GM19468 (cell line): ENCODE data around the gene PLA2G10.
A peak's percentile ranks its signal among the peaks of the same experiment; 100 is the strongest.
"Not testable (repeated sequence)": the region's sequence is repeated elsewhere in the genome, so short reads cannot be mapped to it uniquely, and the experiment has no call there.

Experiments used
- ATAC-seq: cut with Tn5 transposase; IDR thresholded peaks from one replicate; pipeline ENCODE4 v1.9.1; 2021; ENCODE audit warnings: mild to moderate bottlenecking, moderate library complexity, moderate number of reproducible peaks; ENCODE audit not compliant: unreplicated experiment; ENCODE audit errors: extremely low read depth

PLA2G10 gene

DNA sequence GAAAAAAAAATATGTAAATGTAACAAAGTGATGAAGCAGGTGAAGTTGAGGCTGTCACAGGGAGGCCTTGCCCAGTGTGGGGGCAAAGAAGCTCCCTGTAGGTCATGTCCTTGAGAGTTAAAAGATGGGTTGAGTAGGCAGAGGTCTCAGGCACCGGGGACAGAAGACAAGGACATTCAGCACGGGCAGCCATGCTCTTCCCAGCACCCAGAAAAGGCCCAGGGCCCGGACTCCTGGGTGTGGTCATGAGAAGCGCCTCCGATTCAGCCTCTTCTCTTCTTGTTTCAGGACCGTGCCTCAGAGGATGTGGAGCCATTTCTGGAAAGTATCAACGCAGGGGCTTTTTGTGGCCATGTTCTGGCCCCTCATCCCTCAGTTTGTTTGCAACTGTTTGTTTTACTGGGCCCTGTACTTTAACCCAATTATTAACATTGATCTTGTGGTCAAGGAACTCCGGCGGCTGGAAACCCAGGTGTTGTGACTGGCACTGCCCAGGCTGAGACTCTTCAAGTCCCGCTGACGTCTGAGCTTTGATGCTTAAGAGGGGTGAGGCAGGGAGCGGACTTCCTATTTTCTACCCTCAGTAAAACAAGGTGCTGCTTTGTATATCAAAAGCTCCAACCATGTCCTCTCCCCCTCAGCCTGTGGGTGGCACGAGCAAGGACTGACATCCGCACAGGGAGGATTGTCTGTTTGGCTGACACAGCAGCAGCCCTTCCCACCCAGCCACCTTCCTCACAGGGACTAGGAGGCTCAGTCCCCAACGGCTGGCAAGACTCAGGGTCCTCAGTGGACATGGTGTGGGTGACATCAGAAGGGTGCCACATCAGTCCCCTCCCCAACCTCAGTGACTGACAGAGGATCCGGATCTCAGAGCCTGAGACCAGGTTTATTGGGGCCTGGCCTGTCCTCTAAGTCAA is 26.5 kb downstream of the PLA2G10 start:
- no peak for ATAC-seq

DNA sequence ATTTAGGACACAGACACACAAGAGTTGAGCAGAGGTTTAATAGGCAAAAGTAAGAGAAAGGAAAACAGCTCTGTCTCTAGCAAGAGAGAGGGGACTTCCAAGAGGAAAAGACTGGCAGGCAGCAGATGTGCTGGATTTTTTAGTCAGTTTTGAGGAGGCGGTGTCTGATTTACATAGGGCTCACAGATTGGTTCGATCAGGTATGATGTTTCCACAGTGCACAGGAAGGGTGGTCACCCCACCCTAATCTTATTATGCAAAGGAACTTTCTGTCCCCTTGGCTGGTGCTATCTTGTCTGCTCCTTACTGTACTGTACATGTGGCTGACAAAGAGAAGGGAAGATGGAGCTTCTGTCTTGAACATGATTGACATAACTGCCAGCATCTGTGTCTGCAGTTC is 36.0 kb downstream of the PLA2G10 start:
- ATAC-seq = peak; percentile 58

DNA sequence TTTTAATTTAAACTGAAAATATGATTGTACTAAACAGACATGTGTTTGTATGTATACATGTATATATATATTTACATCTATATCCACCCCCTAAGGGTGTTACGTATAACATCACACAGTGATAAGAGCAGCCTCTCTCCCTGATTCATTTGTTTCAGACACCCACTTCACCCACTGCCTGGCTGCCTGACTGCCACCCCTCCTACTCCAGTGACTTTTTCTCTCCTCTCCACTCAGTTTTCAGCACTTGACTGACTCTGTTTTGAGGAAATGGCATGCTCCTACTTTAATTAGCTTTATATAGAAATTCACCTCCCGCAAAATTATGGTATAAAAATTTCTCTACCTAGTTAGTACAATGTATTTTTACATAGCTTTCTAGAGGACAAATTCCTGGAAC is 41.4 kb downstream of the PLA2G10 start:
- no peak for ATAC-seq

DNA sequence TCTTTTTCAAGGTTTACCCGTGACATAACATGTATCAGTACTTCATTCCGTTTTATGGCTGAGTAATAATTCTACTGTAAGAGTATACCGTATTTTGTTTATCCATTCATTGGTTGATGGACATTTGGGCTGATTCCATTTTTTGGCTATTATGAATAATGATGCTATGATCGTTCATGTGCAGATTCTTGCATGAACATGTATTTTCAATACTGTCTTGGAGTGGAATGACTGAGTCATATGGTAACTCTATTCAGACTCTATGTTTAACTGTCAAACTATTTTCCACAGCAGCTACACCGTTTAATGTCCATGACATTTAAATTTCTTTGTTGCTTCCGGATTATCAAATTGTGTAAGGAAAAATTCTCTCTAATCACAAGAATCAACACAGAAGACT is 43.5 kb downstream of the PLA2G10 start:
- ATAC-seq = no peak

DNA sequence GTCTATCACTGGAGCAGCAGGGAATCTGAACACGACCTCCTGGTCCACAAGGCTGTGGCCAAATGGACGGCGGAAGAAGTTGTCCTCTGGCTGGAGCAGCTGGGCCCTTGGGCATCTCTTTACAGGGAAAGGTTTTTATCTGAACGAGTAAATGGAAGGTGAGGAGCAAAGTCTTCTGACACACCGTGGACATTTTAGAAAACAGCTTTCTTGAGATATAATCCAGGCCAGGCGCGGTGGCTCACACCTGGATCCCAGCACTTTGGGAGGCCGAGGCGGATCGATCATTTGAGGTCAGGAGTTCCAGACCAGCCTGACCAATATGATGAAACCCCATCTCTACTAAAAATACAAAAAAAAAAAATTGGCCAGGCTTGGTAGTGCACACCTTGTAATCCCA is 44.3 kb downstream of the PLA2G10 start:
- ATAC-seq = no peak

DNA sequence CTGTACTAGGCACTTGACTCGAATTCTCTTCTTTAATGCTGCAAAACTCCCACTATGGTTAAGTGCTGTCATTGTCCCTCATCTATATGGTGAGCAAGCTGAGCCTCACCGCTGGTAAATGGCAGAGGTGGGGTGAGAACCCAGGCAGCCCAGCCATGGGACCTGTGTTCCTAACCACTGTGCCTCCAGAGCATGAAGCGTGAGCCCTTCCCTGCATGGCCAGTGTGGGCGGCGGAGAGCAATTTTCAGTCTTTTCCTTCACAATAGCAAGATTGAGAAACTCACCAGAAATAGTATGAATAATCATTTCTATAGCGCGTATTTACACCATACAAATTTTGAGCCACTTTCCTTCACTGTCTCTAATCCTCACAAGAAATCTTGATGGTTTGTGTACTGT is 52.2 kb downstream of the PLA2G10 start:
- ATAC-seq = no peak

DNA sequence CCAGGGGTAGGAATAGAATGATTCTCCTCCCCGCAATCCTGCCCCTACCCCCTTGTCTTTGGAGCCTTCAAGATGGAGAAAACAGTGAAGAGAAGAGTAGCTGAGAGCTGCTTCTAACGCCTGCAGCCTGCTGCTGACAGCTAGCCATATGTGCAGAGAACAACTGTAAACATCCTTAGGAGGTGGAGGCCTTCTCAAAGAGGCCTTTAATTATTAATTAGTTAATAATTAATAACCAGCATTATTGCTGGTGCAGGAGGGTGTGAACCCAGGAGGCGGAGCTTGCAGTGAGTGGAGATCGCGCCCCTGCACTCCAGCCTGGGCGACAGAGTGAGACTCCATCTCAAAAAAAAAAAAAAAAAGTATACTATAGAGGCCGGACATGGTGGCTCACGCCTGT is 52.9 kb downstream of the PLA2G10 start:
- ATAC-seq = no peak

DNA sequence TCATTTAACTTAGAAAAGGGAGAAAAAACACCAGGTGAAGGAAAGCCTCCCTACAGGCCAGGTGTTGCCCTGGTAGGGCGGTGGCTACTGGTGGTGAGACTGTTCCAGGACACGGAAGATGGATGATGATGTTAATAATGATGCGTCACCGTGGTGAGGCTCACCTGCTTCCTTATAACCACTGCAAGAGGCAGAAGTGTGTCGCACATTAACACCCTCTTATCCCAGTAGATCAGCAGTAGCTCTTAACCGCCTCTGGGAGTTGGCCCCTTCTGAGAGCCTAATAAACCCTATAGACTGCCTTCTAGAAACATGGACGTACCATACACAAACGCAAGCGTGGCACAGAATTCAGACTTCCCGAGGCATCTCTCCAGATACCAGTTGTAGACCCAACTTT is 53.6 kb downstream of the PLA2G10 start:
- ATAC-seq = no peak

DNA sequence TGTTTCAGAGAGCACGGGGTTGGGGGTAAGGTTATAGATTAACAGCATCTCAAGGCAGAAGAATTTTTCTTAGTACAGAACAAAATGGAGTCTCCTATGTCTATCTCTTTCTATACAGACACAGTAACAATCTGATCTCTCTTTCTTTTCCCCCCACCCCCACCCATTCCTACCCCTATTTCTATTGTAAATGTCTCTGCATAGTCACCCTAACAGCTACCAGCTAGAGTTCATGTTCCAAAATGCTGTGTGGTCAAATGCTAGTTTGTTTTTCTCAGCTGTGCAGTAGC is 57.2 kb downstream of the PLA2G10 start:
- ATAC-seq = not testable (repeated sequence)

DNA sequence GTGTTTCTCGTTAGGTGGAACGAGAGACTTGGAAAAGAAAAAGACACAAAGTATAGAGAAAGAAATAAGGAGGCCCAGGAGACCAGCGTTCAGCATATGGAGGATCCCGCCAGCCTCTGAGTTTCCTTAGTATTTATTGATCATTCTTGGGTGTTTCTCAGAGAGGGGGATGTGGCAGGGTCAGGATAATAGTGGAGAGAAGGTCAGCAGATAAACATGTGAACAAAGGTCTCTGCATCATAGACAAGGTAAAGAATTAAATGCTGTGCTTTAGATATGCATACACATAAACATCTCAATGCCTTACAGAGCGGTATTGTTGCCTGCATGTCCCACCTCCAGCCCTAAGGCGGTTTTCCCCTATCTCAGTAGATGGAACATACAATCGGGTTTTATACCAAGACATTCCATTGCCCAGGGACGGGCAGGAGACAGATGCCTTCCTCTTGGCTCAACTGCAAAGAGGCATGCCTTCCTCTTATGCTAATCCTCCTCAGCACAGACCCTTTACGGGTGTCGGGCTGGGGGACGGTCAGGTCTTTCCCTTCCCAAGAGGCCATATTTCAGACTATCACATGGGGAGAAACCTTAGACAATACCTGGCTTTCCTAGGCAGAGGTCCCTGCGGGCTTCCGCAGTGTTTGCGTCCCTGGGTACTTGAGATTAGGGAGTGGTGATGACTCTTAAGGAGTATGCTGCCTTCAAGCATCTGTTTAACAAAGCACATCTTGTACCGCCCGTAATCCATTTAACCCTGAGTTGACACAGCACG is 57.7 kb downstream of the PLA2G10 start:
- ATAC-seq = not testable (repeated sequence)

DNA sequence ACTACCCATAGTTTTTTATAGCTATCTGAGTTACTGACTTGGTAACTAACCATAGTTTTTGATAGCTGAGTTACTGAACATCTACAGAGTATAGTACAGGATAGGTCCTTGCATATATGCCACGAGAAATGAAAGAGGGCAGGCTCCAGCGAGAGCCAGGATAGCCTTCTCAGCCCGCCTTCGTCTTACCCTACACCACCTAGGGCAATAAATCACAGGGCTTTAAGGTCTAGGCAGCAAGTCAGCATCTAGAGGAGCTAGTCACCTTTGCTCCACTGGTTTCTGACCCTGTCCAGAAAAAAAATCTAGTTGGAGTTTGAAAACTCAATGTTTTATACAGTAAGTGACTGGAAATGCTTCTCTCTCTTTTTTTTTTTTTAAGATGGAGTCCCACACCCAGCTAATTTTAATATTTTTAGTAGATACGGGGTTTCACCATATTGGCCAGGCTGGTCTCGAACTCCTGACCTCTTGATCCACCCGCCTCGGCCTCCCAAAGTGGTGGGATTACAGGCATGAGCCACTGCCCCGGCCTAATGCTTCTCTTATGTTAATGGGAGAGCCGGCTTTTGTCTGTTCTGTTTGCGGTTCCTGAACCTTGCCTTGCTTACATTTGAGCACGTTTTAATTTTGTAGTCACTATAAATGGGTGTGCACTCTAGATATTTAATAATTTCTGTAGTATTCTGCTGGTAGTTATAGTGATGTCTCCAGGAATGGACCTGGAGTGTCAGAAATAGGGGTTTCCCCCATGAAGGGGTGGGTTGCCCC is 58.5 kb downstream of the PLA2G10 start:
- ATAC-seq = no peak

DNA sequence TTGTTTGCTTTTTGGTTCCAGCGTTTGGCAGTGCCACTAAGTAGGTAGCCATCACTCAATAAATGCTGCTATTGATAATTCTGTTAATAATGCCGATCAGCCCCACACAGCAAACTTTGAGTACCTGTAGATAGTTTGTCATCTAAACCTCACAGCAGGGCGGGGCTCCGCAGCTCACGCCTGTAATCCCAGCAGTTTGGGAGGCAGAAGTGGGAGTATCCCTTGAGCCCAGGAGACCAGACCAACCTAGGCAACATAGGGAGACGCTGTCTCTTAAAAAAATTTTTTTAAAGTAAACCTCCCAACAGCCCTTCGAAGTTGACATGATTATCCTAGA is 59.8 kb downstream of the PLA2G10 start:
- no peak for ATAC-seq

DNA sequence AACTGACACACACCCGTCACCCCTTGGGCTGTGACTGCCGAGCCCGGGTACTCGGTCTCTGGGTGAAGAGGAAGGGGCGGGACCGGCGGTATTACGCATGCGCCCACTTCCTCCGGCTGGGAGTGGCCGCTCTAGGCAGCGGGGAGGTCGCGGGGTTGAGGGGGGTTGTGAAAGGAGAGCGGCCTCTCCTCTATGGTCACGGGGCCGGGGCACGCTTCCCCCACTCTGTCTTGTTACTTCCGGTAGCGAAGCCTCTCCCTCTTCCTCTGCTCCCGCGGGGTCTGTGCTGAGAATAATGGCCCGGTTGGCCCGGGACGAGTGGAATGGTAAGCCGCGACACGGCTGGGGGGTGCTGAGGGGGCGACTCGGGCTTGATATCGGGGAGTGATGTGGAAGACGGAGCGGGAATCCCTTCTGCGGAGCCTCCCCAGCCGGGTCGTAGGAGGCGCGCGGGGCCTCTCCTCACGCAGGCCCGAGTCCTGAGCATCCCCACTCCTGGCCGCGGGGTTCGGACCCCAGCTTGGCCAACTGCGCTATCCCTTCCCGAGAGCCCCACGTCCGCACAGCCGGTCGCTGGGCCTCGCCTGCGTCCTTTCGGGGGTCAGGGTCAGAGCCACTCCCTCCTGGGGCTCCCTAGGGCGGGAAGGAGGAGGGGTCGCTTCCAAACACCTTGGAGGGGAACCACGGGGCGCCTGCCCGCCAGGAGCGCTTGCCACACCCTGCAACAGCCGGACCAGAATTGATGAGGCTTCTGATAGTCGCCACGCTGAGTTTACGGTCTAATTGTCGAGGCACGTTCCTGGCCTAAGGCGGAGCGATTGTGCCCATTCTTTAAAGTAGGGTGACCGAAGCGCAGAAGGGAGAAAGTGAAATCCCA is 61.2 kb downstream of the PLA2G10 start, which contains the start of gene BFAR:
BFAR (plus strand) TSS at position 259 of the 877 bp plus-strand sequence. CDS start 11,396 bp downstream, outside the sequence.
- peak; percentile 61 for ATAC-seq

DNA sequence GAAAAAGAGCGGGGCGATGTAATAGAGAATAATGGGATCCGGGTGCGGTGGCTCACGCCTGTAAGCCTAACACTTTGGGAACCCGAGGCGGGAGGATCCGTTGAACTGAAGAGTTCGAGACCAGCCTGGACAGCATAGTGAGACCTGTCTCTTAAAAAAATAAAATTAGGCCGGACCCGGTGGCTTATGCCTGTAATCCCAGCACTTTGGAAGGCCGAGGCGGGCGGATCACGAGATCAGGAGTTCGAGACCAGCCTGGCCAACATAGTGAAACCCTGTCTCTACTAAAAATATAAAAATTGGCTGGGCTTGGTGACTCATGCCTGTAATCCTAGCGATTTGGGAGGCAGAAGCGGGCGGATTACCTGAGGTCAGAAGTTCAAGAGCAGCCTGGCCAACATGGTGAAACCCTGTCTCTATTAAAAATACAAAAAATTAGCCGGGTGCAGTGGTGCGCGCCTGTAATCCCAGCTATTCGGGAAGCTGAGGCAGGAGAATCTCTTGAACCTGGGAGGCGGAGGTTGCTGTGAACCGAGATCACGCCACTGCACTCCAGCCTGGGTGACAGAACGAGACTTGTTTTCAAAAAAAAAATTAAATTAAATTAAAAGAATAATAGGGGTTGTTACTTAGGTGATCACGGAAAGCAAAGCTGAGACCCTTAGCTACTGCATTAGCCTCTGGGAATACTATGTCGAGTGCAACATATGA is 63.3 kb downstream of the PLA2G10 start:
- not testable (repeated sequence) for ATAC-seq

DNA sequence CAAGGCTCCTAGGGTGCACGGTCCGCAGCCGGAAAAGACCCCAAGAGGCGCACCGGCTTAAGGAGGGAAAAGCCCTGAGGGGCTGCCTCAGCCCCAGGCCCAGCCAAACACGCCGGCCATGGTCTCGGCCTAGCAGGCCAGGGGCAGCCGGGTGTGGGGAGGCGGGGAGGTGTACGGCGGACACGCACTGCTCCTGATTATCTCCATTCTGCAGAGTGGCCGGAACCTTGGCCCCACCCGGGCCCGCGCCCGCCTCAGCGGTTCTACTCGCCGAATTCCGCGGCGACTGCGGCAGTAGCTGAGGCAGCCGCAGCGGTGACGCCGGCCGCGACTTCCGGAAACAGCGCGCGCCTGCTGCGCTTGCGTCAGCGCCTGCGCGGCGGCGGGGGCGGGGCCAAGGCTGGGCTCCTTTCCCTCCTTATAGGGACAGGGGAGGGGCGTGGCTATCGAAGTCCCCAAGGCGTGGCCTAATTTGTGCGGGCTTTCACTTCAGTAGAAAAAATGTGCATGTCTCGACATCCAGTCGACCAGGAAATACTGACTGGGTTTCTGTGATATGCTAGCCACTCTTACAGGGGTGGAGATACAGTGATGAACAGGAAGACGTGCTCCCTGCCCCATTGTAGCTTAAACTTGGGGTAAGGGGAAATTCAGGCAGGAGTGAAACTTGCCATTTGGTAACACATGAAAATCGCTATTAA is 64.0 kb downstream of the PLA2G10 start, which contains the start of gene PARN:
PARN (minus strand) TSS at position 342 of the 701 bp plus-strand sequence; CDS start at position 207, 135 bp downstream.
- peak; percentile 48 for ATAC-seq

DNA sequence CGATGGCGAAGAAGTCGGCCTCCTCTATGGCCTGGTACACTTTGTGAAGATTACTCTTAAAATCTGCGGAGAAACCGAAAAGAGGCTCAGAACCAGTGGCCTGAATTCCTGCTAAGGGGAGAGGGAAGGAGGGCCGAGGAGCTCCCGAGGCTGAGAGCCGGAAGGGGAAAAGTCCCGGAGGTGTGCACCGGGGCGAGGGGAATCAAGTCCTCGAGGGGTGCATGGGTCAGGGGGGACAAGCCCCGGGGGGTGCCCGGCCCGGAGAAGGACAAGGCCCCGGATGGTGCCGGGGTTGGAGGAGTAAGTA is 64.5 kb downstream of the PLA2G10 start:
- ATAC-seq = no peak

DNA sequence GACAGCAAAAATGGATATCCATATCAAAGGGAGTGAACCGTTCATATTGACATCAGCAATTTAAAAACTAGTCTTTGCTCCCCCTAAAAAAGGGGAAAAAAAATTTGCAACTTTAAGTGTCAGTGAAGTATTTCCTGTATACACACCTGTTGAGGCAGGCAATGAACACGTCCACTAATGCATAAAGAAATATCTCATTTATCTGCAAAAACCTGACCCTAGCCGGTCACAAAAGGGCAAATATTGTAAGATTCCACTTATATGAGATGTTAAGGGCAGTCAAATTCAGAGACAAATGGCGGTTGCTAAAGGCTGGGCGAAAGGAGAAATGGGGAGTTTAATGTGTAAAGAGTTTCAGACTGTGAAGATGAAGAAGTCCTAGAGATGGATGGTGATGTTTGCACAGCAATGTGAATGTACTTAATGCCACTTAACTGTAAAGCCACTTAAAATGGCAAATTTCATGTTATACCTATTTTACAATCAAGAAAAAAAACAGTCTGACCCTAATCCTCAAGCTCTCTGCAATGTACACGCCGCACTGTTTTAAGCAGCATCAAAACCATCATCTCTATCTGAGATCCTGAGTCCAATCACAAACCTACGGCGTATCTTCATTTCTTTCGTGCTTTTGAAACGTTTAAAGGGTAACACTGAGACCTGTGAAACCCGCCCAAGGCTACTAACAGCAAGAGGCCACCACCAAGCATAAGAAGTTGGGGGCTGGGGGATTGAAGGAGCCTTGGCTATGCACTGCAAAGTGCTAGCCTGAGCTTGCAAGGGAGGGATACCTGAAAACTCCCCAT is 65.1 kb downstream of the PLA2G10 start:
- ATAC-seq = no peak

DNA sequence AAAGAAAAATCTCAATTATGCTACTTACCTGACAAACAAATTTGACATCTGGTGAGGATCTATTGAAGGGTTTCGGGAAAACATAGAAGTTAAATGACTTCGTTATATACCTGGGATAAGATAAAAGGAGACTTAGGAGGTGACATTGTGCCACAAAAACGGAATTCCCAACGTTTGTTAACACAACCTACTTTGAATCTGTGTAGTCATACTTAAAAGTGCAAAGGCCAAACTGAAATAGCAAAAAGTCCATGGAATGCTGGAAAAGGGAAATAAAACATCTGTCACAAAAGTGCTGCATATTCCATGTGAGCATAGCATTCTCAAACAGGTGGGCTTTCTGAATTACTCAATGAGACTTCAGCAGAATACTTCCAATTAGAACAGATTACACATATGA is 67.0 kb downstream of the PLA2G10 start:
- no peak for ATAC-seq
